ENCODE data around the gene PTPRD. TPM values are rescaled to one million over a fixed set of nuclear protein-coding genes. Genes with fewer than 3 reads are reported as not detected.

The PTPRD gene
- total and polyA plus RNA-seq, 5 donors from 2014 or later = 0.47 TPM; not detected in 4

GRCh38 chr9:8389531-8389930 lies 2223.3 kb downstream of the PTPRD start:
- no peak overlapping the region for H3K27ac ChIP-seq (ENCODE audit: insufficient read depth, low read length, poor library complexity, severe bottlenecking)
- no peaks in the 10 kb centered on the region for H3K4me1 Mint-ChIP-seq
- H3K9me3 Mint-ChIP-seq = no peaks in the 10 kb centered on the region
- DNase-seq (no peak), ATAC-seq (ENCODE audit: low read depth in 2 of 2) (no peak)
- no peaks in the 10 kb centered on the region for H3K27me3 ChIP-seq (ENCODE audit: control insufficient read depth, insufficient read depth, low read length)
- no peak overlapping the region for H3K4me3 Mint-ChIP-seq
- H3K9me3 ChIP-seq (ENCODE audit: control insufficient read depth in 2 of 2, low read length in 2 of 2) = no peaks in the 10 kb centered on the region
- no peaks in the 10 kb centered on the region for H3K27me3 Mint-ChIP-seq
- H3K4me1 ChIP-seq (ENCODE audit: control insufficient read depth, insufficient read depth, low read length, poor library complexity, severe bottlenecking) = no peaks in the 10 kb centered on the region
- no peaks in the 10 kb centered on the region for H3K36me3 ChIP-seq (ENCODE audit: control insufficient read depth, insufficient read depth, low read length)
- no peak overlapping the region for H3K27ac Mint-ChIP-seq
- H3K36me3 Mint-ChIP-seq = no peaks in the 10 kb centered on the region
- H3K4me3 ChIP-seq (ENCODE audit: low read depth, low read length) = no peak overlapping the region

- Mint-ChIP-seq H3K36me3 (no peaks in the 10 kb centered on the region), H3K9me3 (peaks cover 0 to 2% (median 0%) of the 10 kb centered on the region in 7 donors), H3K4me3 (no peak overlapping the region), H3K27me3 (no peaks in the 10 kb centered on the region), H3K27ac (no peak overlapping the region), H3K4me1 (no peaks in the 10 kb centered on the region)
- H3K27me3 ChIP-seq (ENCODE audit: control insufficient read depth, insufficient read depth, low read length) = no peaks in the 10 kb centered on the region
- H3K36me3 ChIP-seq (ENCODE audit: control insufficient read depth, insufficient read depth, low read length) = no peaks in the 10 kb centered on the region
- H3K9me3 ChIP-seq (ENCODE audit: control insufficient read depth in 2 of 2, low read length in 2 of 2) = no peaks in the 10 kb centered on the region
- H3K27ac ChIP-seq (ENCODE audit: insufficient read depth, low read length, poor library complexity, severe bottlenecking) = no peak overlapping the region
- no peak for DNase-seq
- no peak overlapping the region for H3K4me3 ChIP-seq (ENCODE audit: low read depth, low read length)
- no peak for ATAC-seq (ENCODE audit: low read depth in 2 of 2)
- no peaks in the 10 kb centered on the region for H3K4me1 ChIP-seq (ENCODE audit: control insufficient read depth, insufficient read depth, low read length, poor library complexity, severe bottlenecking)
These were observed 2224.7 kb downstream of the PTPRD start for GRCh38 chr9:8388132-8388531.

- Histone ChIP-seq H3K27me3 (ENCODE audit: control insufficient read depth, insufficient read depth, low read length) (no peaks in the 10 kb centered on the region), H3K36me3 (ENCODE audit: control insufficient read depth, insufficient read depth, low read length) (no peaks in the 10 kb centered on the region), H3K4me1 (ENCODE audit: control insufficient read depth, insufficient read depth, low read length, poor library complexity, severe bottlenecking) (no peaks in the 10 kb centered on the region), H3K9me3 (ENCODE audit: control insufficient read depth in 2 of 2, low read length in 2 of 2) (no peaks in the 10 kb centered on the region), H3K4me3 (ENCODE audit: low read depth, low read length) (no peak overlapping the region), H3K27ac (ENCODE audit: insufficient read depth, low read length, poor library complexity, severe bottlenecking) (no peak overlapping the region)
- ATAC-seq (ENCODE audit: low read depth in 2 of 2) = no peak
- no peaks in the 10 kb centered on the region for H3K36me3 Mint-ChIP-seq
- no peak for DNase-seq
- no peaks in the 10 kb centered on the region for H3K4me1 Mint-ChIP-seq
- no peak overlapping the region for H3K27ac Mint-ChIP-seq
- no peaks in the 10 kb centered on the region for H3K27me3 Mint-ChIP-seq
- peaks cover 0 to 2% (median 0%) of the 10 kb centered on the region in 7 donors for H3K9me3 Mint-ChIP-seq
- H3K4me3 Mint-ChIP-seq = no peak overlapping the region
These were observed 2228.7 kb downstream of the PTPRD start for GRCh38 chr9:8384091-8384490.

GRCh38 chr9:8382777-8383527 lies 2229.8 kb downstream of the PTPRD start:
- no peak overlapping the region for H3K27ac Mint-ChIP-seq
- Histone ChIP-seq H3K4me1 (ENCODE audit: control insufficient read depth, insufficient read depth, low read length, poor library complexity, severe bottlenecking) (no peaks in the 10 kb centered on the region), H3K36me3 (ENCODE audit: control insufficient read depth, insufficient read depth, low read length) (no peaks in the 10 kb centered on the region), H3K27ac (ENCODE audit: insufficient read depth, low read length, poor library complexity, severe bottlenecking) (no peak overlapping the region), H3K27me3 (ENCODE audit: control insufficient read depth, insufficient read depth, low read length) (no peaks in the 10 kb centered on the region), H3K9me3 (ENCODE audit: control insufficient read depth in 2 of 2, low read length in 2 of 2) (no peaks in the 10 kb centered on the region), H3K4me3 (ENCODE audit: low read depth, low read length) (no peak overlapping the region)
- ATAC-seq (ENCODE audit: low read depth in 2 of 2) = no peak
- H3K4me1 Mint-ChIP-seq = no peaks in the 10 kb centered on the region
- H3K9me3 Mint-ChIP-seq = peaks cover 0 to 2% (median 0%) of the 10 kb centered on the region in 7 donors
- no peaks in the 10 kb centered on the region for H3K27me3 Mint-ChIP-seq
- DNase-seq = no peak
- H3K36me3 Mint-ChIP-seq = no peaks in the 10 kb centered on the region
- no peak overlapping the region for H3K4me3 Mint-ChIP-seq

GRCh38 chr9:8382266-8382665 lies 2230.5 kb downstream of the PTPRD start:
- H3K36me3 Mint-ChIP-seq = no peaks in the 10 kb centered on the region
- no peak overlapping the region for H3K27ac Mint-ChIP-seq
- Histone ChIP-seq H3K9me3 (ENCODE audit: control insufficient read depth in 2 of 2, low read length in 2 of 2) (no peaks in the 10 kb centered on the region), H3K27me3 (ENCODE audit: control insufficient read depth, insufficient read depth, low read length) (no peaks in the 10 kb centered on the region), H3K36me3 (ENCODE audit: control insufficient read depth, insufficient read depth, low read length) (no peaks in the 10 kb centered on the region), H3K4me3 (ENCODE audit: low read depth, low read length) (no peak overlapping the region), H3K4me1 (ENCODE audit: control insufficient read depth, insufficient read depth, low read length, poor library complexity, severe bottlenecking) (no peaks in the 10 kb centered on the region), H3K27ac (ENCODE audit: insufficient read depth, low read length, poor library complexity, severe bottlenecking) (no peak overlapping the region)
- peaks cover 0 to 2% (median 0%) of the 10 kb centered on the region in 7 donors for H3K9me3 Mint-ChIP-seq
- DNase-seq (no peak), ATAC-seq (ENCODE audit: low read depth in 2 of 2) (no peak)
- H3K27me3 Mint-ChIP-seq = no peaks in the 10 kb centered on the region
- no peak overlapping the region for H3K4me3 Mint-ChIP-seq
- no peaks in the 10 kb centered on the region for H3K4me1 Mint-ChIP-seq

- no peak overlapping the region for H3K4me3 Mint-ChIP-seq
- DNase-seq (no peak), ATAC-seq (ENCODE audit: low read depth in 2 of 2) (no peak)
- no peak overlapping the region for H3K27ac Mint-ChIP-seq
- Histone ChIP-seq H3K36me3 (ENCODE audit: control insufficient read depth, insufficient read depth, low read length) (no peaks in the 10 kb centered on the region), H3K27me3 (ENCODE audit: control insufficient read depth, insufficient read depth, low read length) (no peaks in the 10 kb centered on the region), H3K27ac (ENCODE audit: insufficient read depth, low read length, poor library complexity, severe bottlenecking) (no peak overlapping the region), H3K4me1 (ENCODE audit: control insufficient read depth, insufficient read depth, low read length, poor library complexity, severe bottlenecking) (no peaks in the 10 kb centered on the region), H3K4me3 (ENCODE audit: low read depth, low read length) (no peak overlapping the region), H3K9me3 (ENCODE audit: control insufficient read depth in 2 of 2, low read length in 2 of 2) (no peaks in the 10 kb centered on the region)
- H3K36me3 Mint-ChIP-seq = no peaks in the 10 kb centered on the region
- no peaks in the 10 kb centered on the region for H3K4me1 Mint-ChIP-seq
- H3K9me3 Mint-ChIP-seq = peaks cover 0 to 2% (median 0%) of the 10 kb centered on the region in 7 donors
- H3K27me3 Mint-ChIP-seq = no peaks in the 10 kb centered on the region
These were observed 2231.2 kb downstream of the PTPRD start for GRCh38 chr9:8381601-8382000.

GRCh38 chr9:8374471-8374870 lies 2238.3 kb downstream of the PTPRD start:
- no peak overlapping the region for H3K4me3 ChIP-seq (ENCODE audit: low read depth, low read length)
- DNase-seq = no peak
- no peak overlapping the region for H3K27ac Mint-ChIP-seq
- no peaks in the 10 kb centered on the region for H3K36me3 Mint-ChIP-seq
- H3K27me3 ChIP-seq (ENCODE audit: control insufficient read depth, insufficient read depth, low read length) = no peaks in the 10 kb centered on the region
- no peak for ATAC-seq (ENCODE audit: low read depth in 2 of 2)
- peaks cover 0 to 4% (median 0%) of the 10 kb centered on the region in 7 donors for H3K9me3 Mint-ChIP-seq
- no peaks in the 10 kb centered on the region for H3K4me1 ChIP-seq (ENCODE audit: control insufficient read depth, insufficient read depth, low read length, poor library complexity, severe bottlenecking)
- no peak overlapping the region for H3K4me3 Mint-ChIP-seq
- no peaks in the 10 kb centered on the region for H3K36me3 ChIP-seq (ENCODE audit: control insufficient read depth, insufficient read depth, low read length)
- H3K27me3 Mint-ChIP-seq = no peaks in the 10 kb centered on the region
- no peaks in the 10 kb centered on the region for H3K9me3 ChIP-seq (ENCODE audit: control insufficient read depth in 2 of 2, low read length in 2 of 2)
- H3K4me1 Mint-ChIP-seq = no peaks in the 10 kb centered on the region
- no peak overlapping the region for H3K27ac ChIP-seq (ENCODE audit: insufficient read depth, low read length, poor library complexity, severe bottlenecking)

- no peak for DNase-seq
- Mint-ChIP-seq H3K9me3 (peaks cover 0 to 4% (median 0%) of the 10 kb centered on the region in 7 donors), H3K27ac (no peak overlapping the region), H3K27me3 (no peaks in the 10 kb centered on the region), H3K4me1 (no peaks in the 10 kb centered on the region), H3K36me3 (no peaks in the 10 kb centered on the region), H3K4me3 (no peak overlapping the region)
- no peak overlapping the region for H3K4me3 ChIP-seq (ENCODE audit: low read depth, low read length)
- no peaks in the 10 kb centered on the region for H3K4me1 ChIP-seq (ENCODE audit: control insufficient read depth, insufficient read depth, low read length, poor library complexity, severe bottlenecking)
- H3K9me3 ChIP-seq (ENCODE audit: control insufficient read depth in 2 of 2, low read length in 2 of 2) = no peaks in the 10 kb centered on the region
- no peak overlapping the region for H3K27ac ChIP-seq (ENCODE audit: insufficient read depth, low read length, poor library complexity, severe bottlenecking)
- ATAC-seq (ENCODE audit: low read depth in 2 of 2) = no peak
- H3K27me3 ChIP-seq (ENCODE audit: control insufficient read depth, insufficient read depth, low read length) = no peaks in the 10 kb centered on the region
- H3K36me3 ChIP-seq (ENCODE audit: control insufficient read depth, insufficient read depth, low read length) = no peaks in the 10 kb centered on the region
These were observed 2241.1 kb downstream of the PTPRD start for GRCh38 chr9:8371686-8372085.
